ENCODE measurements around the gene QKI.

DNA sequence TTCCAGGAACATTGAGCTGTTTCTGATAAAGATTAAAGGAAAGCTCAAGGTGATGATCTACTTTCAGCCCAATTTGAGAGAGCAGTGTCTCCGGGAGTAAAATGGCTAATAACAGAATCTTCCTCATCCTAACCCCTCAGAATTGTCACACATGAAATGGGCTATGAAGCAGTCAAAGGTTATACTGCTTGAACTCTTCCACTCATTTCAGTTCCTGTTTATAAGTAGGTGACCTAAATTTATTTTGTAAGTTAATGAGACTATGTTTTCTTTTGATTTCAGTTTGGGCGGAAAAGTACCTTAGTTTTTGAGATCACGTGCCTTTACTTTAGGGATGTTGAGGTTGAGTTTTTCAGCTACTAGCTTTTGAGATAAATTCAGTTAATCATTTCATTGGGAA, 47.2 kb downstream of the QKI start:
- no peak for TF ChIP-seq CTCF (conservative IDR thresholded peaks at IDR 0.05 in 1 of 2, IDR thresholded peaks at IDR 0.05 in 1 of 2; ENCODE audit: low read depth in 1 of 2, low read length in 2 of 2)
- no peak for TF ChIP-seq EZH2 (IDR thresholded peaks at IDR 0.05; ENCODE audit: low read length, missing control alignments)
